Calu3 (cell line): Measurements from ENCODE around the gene EBF4. TPM values are rescaled to one million over a fixed set of nuclear protein-coding genes. Genes with fewer than 3 reads are reported as not detected.

ENCODE experiments used
- BruUV-seq: library from RNA; stranded (reverse); fragments of 400-500 nt; replicated peaks from 2 replicates; lab custom pipeline; 2021; lab: Mats Ljungman, UMichigan
- CTCF ChIA-PET: fragments of 300-600 bp; sonication (Branson Sonifier 250); formaldehyde crosslinking; loops from one replicate; lab custom pipeline; 2022; ENCODE audit warnings: antibody characterized with exemption; lab: Charles Lee
- DNase-seq: peaks from one replicate; pipeline ENCODE4 v3.0.0; 2022
- H3K27ac Mint-ChIP-seq: one replicate; pipeline ENCODE4 v1.8.0; 2022; ENCODE audit warnings: mixed read lengths; ENCODE audit not compliant: unreplicated experiment
- H3K27me3 Mint-ChIP-seq: one replicate; pipeline ENCODE4 v1.8.0; 2022; ENCODE audit warnings: mixed read lengths; ENCODE audit not compliant: unreplicated experiment
- H3K36me3 Mint-ChIP-seq: one replicate; pipeline ENCODE4 v1.8.0; 2022; ENCODE audit warnings: mild to moderate bottlenecking, moderate library complexity, mixed read lengths; ENCODE audit not compliant: insufficient read depth, unreplicated experiment
- H3K4me1 Mint-ChIP-seq: one replicate; pipeline ENCODE4 v1.8.0; 2022; ENCODE audit warnings: mild to moderate bottlenecking, low read depth, mixed read lengths; ENCODE audit not compliant: unreplicated experiment
- H3K4me3 Mint-ChIP-seq: one replicate; pipeline ENCODE4 v1.8.0; 2022; ENCODE audit warnings: mild to moderate bottlenecking, low read depth, moderate library complexity, mixed read lengths; ENCODE audit not compliant: unreplicated experiment
- H3K9me3 Mint-ChIP-seq: one replicate; pipeline ENCODE4 v1.8.0; 2022; ENCODE audit warnings: low read depth, mixed read lengths; ENCODE audit not compliant: unreplicated experiment
- intact Hi-C: fragments of 100-400 bp; cut with micrococcal nuclease; formaldehyde crosslinking; loops from one replicate; pipeline ENCODE4 v1.10.0; 2022; ENCODE audit not compliant: unreplicated experiment
- total RNA-seq: library from RNA; stranded (reverse); gene quantifications from 2 replicates; pipeline ENCODE4 v1.2.3, GENCODE V29; 2022
- TF ChIP-seq, protein P1 (sequence below): fragments of 200-600 bp; IDR thresholded peaks from one replicate; pipeline ENCODE4 v1.8.0; 2022; ENCODE audit warnings: antibody characterized with exemption; ENCODE audit not compliant: unreplicated experiment

Gene EBF4
- total RNA-seq, 1 experiment from 2014 or later = 4.3 TPM

DNA sequence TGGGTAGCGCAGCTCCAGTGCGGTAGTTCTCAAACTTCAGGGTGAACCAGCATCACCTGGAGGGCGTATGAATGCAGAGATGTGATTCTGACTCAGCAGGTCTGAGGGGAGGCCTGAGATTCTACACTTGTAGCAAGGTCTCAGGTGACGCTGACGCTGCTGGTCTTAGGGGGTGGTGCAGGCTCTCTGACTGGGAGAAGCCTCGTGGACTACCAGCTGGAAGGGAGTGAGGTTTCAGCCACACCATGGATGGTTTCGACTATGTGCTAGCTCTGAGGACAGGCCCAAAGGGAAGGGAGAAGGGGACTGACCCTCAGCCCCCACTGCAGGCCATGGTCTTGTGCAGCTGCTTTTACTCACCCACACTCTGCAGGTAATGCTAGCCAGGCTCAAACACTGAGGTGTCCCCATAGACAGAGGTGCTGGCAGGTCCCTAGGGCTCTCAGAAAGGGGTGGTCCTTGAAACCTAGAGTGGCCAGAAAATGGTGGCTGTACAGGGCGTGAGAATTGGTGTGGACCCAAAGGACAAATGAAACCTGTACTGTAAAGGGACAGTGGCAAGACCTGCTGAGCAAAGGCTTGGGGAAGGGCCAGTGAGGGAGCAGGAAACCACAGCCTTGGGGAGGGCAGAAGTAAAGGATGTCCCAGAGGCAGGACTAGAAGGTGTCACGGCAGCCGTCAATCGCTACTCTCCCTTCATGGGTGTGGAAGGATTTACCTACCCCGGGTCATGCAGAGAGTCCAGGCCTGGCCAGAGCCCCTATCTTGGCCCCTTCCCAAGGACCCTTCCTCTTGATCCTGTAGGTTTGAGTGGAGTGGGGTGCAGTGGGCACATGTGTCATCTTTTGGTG, 52.7 kb downstream of the EBF4 start:
- no peak for DNase-seq
- Mint-ChIP-seq H3K4me3 (no peak overlapping the region), H3K27ac (no peak overlapping the region), H3K36me3 (peaks cover 6% of the 10 kb centered on the region), H3K9me3 (no peaks in the 10 kb centered on the region), H3K27me3 (peaks cover 79% of the 10 kb centered on the region), H3K4me1 (peaks cover 12% of the 10 kb centered on the region)
- CTCF ChIA-PET = interaction anchor here (0.6 kb wide), 1 partner anchor 123 kb away, joined by 3 read pairs; no protein-coding TSS in a partner anchor
- intact Hi-C loops = no loop called here
- TF ChIP-seq, protein P1, sequence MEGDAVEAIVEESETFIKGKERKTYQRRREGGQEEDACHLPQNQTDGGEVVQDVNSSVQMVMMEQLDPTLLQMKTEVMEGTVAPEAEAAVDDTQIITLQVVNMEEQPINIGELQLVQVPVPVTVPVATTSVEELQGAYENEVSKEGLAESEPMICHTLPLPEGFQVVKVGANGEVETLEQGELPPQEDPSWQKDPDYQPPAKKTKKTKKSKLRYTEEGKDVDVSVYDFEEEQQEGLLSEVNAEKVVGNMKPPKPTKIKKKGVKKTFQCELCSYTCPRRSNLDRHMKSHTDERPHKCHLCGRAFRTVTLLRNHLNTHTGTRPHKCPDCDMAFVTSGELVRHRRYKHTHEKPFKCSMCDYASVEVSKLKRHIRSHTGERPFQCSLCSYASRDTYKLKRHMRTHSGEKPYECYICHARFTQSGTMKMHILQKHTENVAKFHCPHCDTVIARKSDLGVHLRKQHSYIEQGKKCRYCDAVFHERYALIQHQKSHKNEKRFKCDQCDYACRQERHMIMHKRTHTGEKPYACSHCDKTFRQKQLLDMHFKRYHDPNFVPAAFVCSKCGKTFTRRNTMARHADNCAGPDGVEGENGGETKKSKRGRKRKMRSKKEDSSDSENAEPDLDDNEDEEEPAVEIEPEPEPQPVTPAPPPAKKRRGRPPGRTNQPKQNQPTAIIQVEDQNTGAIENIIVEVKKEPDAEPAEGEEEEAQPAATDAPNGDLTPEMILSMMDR = no peak
- no TSS peak for BruUV-seq

DNA sequence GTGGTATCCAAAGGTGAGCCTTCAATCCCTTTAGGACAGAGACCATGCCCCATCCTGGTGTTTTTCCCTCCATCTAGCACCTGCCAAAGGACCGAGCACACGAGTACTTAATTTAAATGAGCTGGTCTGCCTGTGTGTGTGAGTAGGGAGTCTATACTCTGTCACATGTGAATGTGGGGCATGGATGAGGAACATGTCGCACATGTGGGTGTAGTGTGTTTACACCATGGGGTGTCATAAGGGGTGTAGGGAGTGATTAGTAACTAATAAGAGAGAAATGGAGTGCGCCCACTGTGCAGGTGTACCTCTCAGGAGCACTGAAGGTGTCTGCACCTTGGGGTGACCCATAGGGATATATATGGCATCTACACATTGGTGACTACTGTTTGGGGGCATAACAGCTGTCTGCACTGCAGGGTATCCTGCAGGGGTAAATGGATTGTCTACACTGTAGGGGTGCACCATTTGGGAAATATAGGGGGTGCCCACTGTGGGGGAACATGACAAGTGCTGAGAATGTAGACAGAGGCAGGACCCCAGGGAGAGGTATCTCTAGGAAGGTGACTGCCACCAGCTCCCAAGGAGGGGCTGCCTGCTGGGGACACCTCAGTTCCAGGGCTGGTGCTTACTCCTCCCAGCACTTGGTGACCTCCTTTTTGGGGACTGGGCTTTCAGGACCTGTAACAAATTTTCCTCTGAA, 53.5 kb downstream of the EBF4 start:
- Mint-ChIP-seq H3K4me1 (peaks cover 20% of the 10 kb centered on the region), H3K27me3 (peaks cover 79% of the 10 kb centered on the region), H3K27ac (no peak overlapping the region), H3K4me3 (no peak overlapping the region), H3K9me3 (no peaks in the 10 kb centered on the region), H3K36me3 (peaks cover 6% of the 10 kb centered on the region)
- intact Hi-C loops = no loop called here
- BruUV-seq = no TSS peak
- no peak for DNase-seq
- TF ChIP-seq, protein P1 = no peak
- CTCF ChIA-PET = no interaction called here

DNA sequence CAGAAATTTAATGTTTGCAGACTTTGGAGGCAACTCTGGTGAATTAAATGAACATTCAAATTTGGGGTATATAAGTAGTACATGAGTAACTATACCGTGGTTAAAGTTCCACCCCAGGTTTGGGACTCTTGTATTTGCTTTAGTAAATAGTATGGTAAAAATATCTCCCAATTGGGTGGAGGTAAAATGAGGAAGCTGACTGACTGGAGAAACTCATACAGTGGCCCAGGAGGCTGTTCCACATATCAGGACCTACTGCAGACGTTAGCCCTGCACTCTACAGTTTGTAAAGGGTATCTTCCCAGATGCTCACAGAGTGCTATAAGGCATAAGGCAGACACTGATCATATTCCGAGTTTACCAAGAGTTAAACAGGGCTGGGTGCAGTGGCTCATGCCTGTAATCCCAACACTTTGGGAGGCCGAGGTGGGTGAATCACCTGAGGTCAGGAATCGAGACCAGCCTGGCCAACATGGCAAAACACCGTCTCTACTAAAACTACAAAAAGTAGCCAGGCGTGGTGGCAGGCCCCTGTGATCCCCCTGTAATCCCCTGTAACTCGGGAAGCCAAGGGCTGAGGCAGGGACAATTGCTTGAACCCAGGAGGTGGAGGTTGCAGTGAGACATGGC, 54.2 kb downstream of the EBF4 start:
- intact Hi-C loops = no loop called here
- Mint-ChIP-seq H3K4me1 (peaks cover 20% of the 10 kb centered on the region), H3K9me3 (no peaks in the 10 kb centered on the region), H3K4me3 (no peak overlapping the region), H3K27me3 (peaks cover 75% of the 10 kb centered on the region), H3K36me3 (peaks cover 6% of the 10 kb centered on the region), H3K27ac (no peak overlapping the region)
- TF ChIP-seq, protein P1 = no peak
- DNase-seq = no peak
- CTCF ChIA-PET = no interaction called here
- BruUV-seq = no TSS peak

DNA sequence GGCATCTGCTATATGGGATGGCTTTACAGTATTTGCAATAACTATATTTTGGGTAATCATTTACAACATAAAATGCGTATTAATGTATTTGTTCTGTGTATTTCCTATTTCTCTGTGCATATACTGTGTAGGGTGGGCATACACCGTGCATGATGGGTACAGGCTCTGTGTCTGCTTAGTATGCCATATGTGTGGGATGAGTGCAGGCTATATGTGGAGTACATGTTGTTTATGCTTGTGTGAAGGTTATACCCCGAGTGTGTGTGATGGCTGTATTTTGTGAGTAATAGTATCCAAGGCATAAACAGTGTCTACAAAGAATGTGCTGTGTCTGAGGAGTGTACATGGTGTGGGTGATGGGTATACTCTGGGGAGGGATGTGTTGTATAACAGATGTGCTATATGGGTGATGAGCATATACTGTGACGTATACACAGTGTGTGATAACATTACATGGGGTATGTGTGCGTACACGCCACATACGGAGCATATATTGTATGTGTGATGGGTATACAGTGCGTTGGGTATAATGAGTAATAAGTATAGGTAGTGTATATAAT, 55.2 kb downstream of the EBF4 start:
- TF ChIP-seq, protein P1 = no peak
- Mint-ChIP-seq H3K27me3 (peaks cover 67% of the 10 kb centered on the region), H3K4me1 (peaks cover 19% of the 10 kb centered on the region), H3K9me3 (no peaks in the 10 kb centered on the region), H3K4me3 (no peak overlapping the region), H3K36me3 (peaks cover 6% of the 10 kb centered on the region), H3K27ac (no peak overlapping the region)
- BruUV-seq = no TSS peak
- CTCF ChIA-PET = no interaction called here
- intact Hi-C loops = no loop called here
- DNase-seq = no peak
